ENCODE data around the gene ZNF140.

The ZNF140 gene

GRCh38 chr12:133130038-133130807, 49.5 kb downstream of the ZNF140 start, which contains the start of the genes ZNF10 and ZNF891:
TSS of gene ZNF10 (plus strand) at chr12:133130627. CDS start at chr12:133144493, 13,866 bp downstream.
TSS of gene ZNF891 (minus strand) at chr12:133130274. CDS start at chr12:133121918, 8,356 bp downstream.
- peak; percentile 94 for DNase-seq (ENCODE audit: low read depth)

- DNase-seq (ENCODE audit: low read depth), result peak; percentile 13
These were observed 50.0 kb downstream of the ZNF140 start for GRCh38 chr12:133130808-133131128.

GRCh38 chr12:133135747-133136146, 55.0 kb downstream of the ZNF140 start:
- no peak for DNase-seq (ENCODE audit: low read depth)

- DNase-seq (ENCODE audit: low read depth), result no peak
These were observed 65.3 kb downstream of the ZNF140 start for GRCh38 chr12:133145981-133146380.

- no peak for DNase-seq (ENCODE audit: low read depth)
These were observed 75.5 kb downstream of the ZNF140 start for GRCh38 chr12:133156125-133156690.

All from activated T-helper 9 cell treated with anti-CD3 and anti-CD28 coated beads, Interleukin-2, amount 50 U/mL, for 16 hours (primary cell).